ENCODE results near the gene LEKR1. TPM values are rescaled to one million over a fixed set of nuclear protein-coding genes. Genes with fewer than 3 reads are reported as not detected.
A peak's percentile ranks its signal among the peaks of the same experiment; 100 is the strongest.

LEKR1 gene
- polyA plus RNA-seq, 1 donor: 1.1 TPM

DNA sequence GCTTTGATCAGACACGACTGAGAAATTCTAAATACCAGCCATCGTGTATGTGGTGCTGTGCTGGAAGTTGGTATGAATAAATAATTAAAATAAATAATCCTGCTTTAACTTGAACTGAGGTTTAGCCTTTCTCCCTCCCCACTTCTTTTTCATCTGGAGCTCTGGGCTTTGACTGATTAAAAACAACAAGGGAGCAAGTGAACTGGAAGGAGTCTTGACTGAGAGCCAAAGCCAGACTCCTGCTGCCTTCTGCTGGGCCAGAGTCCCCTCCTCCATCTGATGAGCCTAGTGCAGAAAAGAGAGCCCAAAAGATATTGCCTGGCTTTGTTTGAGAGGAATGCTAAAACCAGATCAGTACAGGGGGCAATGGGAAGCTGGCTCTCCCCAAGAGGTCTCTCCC, 237.8 kb downstream of the LEKR1 start:
- no peak for DNase-seq

DNA sequence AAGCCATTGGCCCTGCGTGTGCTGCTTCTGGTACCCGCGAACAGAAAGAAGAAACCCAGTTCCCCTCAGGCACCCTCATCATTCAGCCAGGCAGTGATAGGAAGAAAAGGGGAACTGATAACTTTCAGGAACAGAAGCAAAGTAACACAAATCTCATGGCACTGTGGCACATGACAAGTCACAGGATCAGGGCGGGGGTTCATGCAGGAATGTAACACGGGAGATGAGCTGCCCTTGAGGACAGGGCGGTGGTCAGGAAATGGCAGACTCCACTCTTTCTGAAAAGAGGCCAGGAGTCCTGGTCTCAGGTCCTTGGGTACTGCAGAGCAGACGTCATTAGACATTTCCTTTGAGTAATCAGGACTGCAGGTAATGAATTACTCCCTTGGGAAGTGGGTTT, 238.2 kb downstream of the LEKR1 start:
- DNase-seq: no peak

DNA sequence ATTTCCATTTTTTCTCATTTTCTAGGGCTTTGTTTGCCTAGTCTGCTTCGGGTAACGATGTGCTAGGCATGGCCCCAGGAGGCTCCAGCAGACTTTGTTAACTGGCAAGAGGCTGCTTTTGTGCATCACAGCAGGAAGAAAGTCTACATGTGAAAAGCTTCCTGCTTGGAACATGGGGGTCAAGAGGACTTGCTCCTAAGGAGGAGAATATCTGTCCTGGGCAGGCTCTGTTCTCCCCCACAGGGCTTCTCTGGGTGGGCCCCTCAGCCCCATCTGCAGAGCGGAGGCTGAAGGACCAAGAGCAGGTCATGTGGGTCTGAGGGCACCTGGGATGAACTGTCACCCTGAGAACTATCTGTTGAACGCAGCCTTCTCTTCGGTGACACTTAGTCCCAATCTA, 239.0 kb downstream of the LEKR1 start:
- DNase-seq: no peak

DNA sequence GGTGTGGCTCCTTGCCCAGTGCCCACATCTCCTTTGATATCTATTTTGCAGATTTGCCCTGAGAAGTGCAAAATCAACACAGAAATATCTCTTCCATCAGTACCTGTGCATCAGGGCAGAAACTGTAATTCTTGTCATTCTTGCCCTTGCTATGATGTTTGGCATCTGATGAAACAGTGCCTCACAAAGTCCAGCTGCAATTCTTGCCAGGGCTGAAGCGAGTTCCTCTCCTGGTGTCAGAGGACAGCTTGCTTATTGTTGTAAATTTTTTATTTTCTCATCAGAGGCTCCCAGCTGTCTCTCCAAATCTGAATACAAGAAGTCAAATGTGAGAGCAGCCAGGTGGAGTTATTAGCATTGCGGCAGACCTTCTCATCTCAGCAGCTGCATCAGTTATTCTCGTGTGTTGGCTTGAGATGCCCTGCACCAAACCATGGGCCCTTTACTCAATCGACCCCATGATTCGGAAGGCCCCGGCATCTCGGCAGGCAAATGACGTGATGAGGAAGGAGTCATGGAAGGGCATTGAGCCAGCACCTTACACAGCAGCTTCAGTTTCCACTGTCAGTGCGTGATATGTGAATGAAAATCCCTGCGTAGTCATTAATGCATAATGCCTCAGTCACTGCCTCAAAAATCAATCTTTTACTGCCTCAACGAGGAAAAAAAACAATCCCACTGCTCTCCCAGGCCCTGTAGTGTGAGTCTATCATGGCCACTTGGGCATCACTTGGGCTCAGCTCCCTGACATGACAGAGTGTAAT, 240.4 kb downstream of the LEKR1 start:
- peak; percentile 63 for DNase-seq

DNA sequence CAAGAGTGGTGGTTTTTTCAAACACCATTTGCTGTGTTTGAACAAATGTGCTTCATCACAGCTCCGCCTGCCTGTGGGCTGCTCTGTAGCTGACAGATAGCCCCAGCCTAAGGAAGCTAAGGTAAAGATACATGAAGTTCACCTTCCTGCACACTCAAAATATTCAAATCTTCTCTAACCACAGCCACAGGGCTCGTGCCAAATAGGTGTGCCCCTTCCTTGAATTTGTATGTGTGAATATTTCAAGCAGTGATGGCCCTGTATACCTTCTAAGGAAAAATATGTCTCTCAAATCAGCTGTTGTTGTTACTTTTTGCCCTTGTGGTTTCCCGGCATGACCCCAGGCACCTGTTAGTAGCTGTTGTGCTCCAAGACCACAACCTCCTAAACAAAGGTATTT, 241.0 kb downstream of the LEKR1 start:
- no peak for DNase-seq

DNA sequence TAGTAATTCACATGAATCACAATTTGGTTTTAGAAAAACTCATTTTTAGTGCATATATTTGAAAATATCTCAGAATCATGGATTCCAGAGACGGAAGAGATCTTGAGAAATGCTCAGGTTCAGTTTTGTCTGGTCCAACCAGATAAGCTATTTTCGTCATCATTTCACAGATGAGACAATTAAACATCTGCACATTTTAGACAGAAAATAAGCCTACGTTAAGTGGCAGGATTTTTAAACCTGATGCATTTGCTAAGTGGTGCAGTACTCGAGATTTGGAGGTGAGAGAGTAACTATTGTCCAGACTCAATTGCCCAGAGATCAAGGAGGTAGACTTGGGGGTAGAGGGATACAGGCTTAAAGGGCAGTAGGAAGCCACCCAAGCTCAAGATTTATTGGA, 243.3 kb downstream of the LEKR1 start:
- DNase-seq: no peak

DNA sequence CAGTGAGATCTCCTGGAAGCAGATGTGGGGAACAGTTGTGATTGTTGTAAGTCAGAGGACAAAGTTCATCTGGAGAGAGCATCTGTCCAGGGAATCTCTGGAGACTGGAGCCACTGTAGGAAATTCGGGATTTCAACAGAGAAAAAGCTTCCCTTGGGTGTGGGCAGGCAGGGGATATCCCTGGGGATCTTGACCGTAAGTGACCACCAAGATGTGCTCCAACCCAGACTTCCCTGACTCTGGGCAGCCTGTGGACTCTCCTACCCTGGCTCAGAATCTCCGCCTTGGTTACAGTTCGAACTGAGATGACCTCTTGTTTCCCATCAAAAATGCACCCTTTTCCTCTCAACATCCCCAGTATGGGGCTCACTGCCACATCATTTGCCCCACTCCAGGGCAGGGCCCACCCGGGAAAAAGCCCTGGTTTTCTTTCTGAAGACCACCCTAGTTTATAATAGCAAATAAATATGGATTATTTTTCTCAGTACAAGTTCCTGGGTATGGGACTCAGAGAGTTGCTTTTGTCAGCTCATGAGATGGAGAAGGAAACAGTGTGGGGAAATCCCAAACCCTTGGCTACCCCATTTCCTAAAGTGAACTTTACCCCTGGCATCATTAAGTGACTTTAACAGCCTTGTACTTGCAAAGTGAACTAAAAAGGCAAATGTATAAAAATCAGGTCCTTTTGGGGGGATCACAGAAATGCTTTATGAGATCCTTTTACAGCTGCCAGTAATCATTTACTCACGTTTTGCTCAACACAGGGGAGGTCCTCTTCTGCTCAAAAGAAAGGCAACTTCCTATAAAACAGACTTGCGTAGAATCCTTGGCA, 243.9 kb downstream of the LEKR1 start:
- DNase-seq: no peak

DNA sequence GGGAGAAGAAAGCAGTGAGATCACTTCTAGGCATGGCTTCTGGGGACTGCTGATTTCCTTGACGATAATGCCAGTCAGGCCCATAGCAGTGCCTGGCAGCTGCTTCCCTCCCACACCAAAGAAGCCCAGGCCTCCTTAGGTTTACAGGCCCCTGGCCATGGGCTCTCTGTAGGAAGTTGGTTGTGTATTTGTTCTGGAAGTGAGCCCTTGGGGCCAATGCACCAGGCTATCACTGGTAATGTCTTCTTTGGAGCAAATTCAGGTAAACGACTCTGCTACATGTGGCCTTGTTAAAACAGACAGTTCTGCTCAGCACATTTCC, 244.5 kb downstream of the LEKR1 start:
- DNase-seq: no peak

DNA sequence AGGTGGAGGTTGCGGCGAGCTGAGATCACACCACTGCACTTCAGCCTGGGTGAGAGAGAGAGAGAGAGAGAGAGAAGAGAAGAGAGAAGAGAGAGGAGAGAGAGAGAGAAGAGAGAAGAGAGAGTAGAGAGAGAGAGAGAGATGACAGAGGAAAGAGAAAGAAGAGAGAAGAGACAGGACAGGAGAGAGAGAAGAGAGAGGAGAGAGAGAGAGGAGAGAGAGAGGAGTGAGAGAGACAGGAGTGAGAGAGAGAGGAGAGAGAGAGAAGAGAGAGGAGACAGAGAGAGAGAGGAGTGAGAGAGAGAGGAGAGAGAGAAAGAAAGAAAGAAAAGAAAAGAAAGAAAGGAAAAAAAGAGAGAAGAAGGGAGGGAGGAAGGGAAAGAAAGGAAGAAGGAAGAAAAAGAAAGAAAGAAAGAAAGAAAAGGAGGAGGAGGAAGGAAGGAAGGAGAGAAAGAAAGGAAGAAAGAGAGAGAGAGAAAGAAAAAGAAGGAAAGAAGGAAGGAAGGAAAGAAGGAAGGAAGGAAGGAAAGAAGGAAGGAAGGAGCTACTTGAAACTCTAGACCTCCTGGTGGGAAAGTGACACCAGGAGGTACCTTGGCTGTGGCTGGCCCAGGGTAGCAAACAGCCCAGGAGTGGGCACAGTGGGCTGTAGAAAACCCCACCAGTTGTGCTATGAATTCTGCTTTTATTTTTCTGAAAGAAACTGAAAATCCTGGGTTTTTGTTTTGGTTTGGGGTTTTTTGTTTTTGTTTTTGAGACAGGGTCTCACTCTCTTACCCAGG, 245.8 kb downstream of the LEKR1 start:
- DNase-seq: no peak

DNA sequence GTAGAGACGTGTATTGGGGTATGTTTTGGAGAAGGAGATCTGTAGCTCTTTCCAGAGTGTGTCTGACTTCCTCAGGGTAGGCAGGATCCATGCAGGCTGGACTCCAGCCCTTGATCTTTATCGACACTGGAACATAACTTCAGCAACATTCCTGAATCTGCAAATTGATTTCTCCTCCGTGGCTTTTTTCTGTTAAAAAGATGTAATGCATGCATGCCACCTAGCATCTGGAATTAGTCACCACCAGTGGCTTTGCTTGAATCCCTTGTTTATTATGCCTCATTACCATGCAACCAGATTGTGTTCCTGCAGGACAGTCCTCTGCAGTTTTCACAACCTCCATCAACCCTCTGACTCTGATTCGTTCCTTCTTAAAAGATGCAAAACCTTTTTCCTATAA, 247.7 kb downstream of the LEKR1 start:
- DNase-seq: no peak

DNA sequence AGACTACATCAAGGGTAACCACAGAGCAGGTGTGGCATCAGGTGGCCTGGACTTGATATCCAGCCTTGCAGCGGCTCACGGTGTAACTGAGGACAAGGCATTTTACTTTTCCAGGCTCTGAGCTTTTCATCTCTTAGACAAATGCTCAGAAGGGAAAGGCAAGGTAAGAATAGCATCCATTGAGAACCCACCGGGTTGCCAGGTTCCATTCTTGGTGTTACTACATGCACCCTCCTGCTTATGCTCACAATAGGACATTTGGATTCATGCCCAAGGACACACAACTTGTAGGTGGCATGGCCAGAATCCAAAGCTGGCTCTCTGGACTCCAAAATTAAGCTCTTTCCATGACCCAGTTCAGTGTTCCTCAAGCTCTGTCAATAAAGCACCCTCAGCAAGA, 248.3 kb downstream of the LEKR1 start:
- DNase-seq: no peak

DNA sequence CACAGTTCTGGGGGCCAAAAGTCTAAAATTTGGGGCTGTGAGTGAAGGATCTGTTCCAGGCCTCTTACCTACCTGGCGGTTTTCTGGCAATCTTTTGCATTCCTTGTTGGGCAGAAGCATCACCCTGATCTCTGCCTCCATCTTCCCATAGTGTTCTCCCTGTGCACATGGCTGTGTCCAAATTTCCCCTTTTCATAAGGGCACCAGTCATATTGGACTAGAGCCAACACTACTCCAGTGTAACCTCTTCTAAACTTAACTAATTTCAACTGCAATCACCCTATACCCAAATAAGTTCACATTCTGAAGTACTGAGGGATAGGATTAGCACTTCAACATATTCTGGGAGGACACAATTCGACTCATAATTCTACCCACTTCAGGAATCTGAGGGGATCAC, 248.8 kb downstream of the LEKR1 start:
- DNase-seq: no peak

DNA sequence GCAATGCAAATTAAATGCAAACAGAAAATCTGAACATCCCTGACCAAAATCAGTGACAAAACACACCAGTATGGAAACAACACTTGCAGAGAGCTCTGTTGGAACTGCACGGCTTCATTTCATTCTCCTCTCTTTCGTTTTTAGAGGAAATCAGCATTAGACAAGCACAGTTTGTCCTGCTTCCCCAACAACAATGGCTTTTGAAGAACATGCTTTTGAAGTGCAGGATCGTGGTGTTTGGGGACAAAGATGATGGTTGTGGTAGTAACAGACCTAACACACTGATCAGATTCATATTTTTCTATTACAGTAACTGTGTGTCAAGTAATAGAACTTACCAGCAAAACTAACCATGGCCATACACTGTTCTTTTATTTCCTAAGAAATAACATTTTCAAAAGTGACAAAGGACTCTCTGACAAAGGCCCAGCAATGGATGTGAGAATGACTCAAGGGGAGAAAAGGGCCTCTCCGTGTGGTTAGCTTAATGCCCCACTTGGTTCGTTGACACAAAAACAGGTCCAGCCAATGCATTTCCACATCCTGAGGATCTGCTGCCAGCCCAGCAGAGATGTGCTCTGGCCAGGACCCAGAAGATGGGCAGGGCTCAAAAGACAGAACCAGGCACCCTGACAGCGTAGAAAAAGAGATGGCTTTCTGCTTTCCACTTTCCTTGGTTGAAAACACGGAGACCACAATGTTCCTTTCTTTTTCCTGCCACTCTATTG, 249.7 kb downstream of the LEKR1 start:
- no peak for DNase-seq

DNA sequence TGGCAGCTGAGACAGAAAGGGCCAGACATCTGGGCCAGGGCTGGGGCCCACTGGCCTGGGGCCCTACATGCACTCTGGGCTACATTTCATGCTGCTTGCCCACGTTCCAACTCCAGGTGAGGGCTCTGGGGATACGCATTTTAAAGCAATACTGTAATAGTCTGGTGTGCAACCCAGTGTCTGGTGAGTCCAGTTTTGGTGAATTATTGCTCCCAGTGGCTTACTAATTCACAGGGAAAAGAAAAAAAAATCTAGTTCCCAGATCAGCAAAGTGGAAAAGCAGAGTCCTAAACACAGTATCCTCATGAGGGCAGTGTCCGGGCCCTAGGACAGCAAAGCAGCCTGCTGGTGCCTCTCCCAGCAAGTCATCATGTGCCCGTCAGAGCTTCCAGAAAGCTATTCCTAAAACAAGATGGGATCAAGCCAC, 251.4 kb downstream of the LEKR1 start:
- no peak for DNase-seq

DNA sequence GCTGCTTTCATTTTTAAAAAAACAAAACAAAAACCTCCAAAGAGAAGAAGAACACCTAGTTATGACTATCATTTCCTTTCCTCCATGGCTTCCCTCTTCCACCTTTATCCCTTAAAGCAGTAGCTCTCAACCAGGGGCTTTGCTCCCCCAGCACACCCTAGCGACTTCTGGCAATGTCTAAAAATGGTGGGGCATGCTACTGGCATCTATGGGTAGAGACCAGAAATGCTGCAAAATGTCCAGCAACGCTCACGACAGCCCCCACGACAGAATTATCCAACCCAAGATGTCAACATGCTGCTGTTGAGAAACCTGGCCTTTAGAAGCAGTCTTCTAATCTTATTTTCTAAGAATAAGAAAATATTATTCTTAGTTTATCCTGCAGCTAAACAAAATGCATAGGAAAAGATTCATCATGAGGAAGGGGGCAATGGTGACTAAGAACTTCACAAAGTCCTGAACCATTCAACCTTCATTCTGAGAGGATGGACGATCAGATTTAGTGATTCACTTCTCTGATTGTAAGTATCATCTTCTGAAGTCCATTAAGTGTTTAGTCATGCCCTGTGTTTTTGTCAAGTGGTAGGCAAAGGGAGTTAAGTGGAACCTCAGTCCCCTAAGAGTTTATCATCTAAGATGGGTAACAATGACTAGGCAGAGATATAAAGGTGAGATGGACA, 252.1 kb downstream of the LEKR1 start:
- no peak for DNase-seq

DNA sequence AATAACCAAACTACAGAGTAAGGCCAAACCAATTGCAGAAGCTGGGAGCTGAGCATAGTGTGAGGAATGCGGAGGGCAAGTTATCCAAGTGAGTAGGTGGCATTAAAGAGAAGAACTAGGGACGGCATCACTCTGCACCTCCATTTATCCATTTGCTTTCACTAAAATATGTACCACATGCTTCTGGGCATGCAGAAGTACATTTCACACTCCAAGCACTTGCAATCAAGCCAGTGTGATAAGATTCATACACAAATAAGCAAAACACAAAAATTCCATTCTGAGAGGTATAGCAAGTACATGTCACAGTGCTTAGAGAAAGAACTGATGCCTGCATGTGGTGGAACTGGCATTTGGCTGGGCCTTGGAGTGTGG, 252.6 kb downstream of the LEKR1 start:
- DNase-seq: no peak

DNA sequence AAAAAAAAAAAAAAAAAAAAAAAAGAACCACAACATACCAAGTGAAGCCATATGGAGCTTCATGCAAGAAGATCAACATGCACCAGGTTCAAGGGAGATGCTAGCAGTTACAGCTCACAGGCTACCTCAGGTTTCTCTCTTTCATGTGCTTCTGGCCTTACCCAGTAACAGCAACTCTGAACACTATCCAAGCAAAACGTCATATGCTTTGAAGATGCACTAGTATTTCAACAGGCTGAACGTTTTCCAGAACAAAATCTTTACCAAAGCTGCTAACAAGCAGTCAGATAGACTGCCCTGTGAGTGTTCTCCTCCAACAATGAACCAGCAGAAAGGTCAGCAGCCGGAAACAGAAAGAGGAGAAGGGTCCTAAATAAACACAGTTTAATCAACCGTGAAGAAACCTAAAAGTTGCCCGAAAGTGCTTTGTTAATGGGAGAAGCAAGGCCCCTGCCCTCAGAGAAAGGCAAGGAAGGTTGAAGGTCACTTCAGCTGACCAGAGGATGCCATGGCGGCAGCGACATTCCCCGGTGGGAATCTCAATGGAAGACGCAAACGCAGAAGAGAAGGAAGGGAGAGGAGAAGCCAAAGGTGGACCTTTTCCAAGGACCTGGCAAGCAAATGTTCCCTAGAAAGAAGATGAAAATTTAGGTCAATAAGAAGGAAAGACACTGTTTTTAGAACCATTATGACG, 253.7 kb downstream of the LEKR1 start:
- no peak for DNase-seq

DNA sequence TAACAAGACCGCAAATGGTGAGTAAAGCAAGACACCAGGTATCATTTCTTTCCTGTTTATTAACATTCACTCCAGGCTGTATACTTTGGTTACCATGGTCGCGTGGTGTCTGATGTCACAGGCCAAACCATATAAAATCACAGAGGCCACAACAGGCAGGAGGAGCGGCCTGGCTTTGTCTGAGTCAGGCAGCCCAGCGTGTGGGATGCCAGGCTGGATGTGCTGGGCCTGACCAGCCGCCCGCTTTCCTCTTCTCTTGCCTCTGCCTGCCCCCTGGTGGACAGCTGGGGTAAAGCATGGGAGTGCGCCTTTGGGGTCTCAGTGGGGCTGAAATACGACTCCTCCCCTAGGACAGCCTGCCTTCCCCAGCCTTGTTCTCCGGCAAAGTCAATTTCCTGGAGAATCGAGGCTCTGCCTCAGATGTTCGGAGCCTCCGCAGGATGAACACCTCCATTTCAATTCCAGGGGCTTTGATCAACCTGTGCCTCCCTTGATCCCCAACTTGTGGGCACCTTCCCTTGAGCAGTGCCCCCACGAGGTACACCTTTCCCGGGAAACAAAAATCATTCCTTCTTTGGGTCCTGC, 255.6 kb downstream of the LEKR1 start:
- DNase-seq: peak; percentile 82

DNA sequence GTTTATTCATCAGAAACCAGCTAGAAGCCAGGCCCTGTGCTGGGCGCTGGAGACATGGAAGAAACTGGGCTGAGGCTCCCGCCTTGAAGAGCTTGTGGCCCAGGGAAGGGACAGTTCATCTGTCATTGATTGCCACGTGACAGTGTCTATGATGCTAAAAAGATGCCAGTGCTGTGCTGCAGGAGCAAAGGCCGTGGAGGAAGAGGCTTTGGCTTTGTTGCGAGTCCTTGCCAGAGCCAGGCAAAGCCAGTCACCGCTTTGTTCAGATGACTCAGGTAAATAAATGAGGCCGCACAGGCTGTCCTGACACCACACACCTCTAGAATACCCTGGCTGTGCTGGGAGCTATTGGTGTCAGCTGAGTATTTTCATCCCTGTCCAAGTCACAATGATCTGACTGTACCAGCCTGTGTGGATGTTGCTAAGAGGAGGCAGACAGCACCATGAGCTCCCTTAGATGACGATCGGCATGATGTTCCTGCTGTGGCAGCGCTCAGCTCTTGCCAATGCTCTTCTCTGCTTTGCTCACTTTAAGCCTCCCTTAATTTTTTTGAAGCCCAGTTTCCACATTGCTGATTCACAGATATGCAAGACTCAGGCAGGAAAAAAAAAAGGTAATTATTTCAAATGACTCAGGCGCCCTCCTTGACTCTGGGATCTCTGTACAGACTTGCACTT, 256.3 kb downstream of the LEKR1 start:
- no peak for DNase-seq

DNA sequence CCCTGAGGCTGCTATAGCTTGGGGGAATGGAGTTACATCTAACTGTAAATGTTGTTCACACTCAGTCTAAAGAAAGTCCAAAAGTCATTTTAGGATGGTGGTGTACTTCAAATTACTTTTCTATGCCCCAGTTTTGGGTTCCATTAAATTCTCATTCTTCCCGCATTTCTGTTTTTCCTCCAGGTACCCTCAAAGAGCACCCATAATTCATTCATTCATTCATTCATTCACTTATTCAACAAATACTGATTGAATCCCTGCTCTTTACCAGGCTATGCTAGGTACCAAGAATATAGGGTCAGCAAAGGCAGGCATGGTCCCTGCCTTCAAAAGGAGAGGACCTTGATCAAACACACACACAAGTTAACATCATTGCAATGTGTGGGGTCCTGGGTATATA, 257.7 kb downstream of the LEKR1 start:
- no peak for DNase-seq

Data from hindlimb muscle (tissue), 1 donor.